K562 (cell line): ENCODE measurements around the gene PIK3C2G. TPM values are rescaled to one million over a fixed set of nuclear protein-coding genes. Genes with fewer than 3 reads are reported as not detected.
A peak's percentile ranks its signal among the peaks of the same experiment; 100 is the strongest.

Experiments used
- ATAC-seq: fragments of 200-7000 bp; cut with Tn5 transposase; 3 replicates; pipeline ENCODE4 v1.9.1; 2020; ENCODE audit warnings: moderate library complexity
- BruUV-seq: library from RNA; stranded (reverse); fragments of 400-500 nt; replicated peaks from 2 replicates; lab custom pipeline; 2021; lab: Mats Ljungman, UMichigan
- CTCF ChIA-PET: fragments of 300-600 bp; formaldehyde crosslinking; extraction: SDS; loops from one replicate; lab custom pipeline; 2021; ENCODE audit warnings: low intra/inter-chr PET ratio; lab: Yijun Ruan, JAX
- POLR2A ChIA-PET: fragments of 300-600, 350-650 bp; sonication (Branson Sonifier 250); formaldehyde crosslinking; extraction: SDS; loops from one replicate; lab custom pipeline; 2021; ENCODE audit warnings: antibody characterized with exemption, inconsistent platforms; lab: Yijun Ruan, JAX
- DNase-seq, 4 experiments: peaks; one replicate each; pipeline versions ENCODE4 v3.0.0 to v3.0.0-alpha.2; 2011 to 2018; ENCODE audit warnings: low spot score in 3 of 4, mixed read lengths in 3 of 4; ENCODE audit errors: extremely low read depth in 1 of 4
- FAIRE-seq: peaks from 2 replicates; lab custom pipeline; 2011; peaks lifted over from hg19 to GRCh38; lab: Jason Lieb, UNC
- H2AFZ ChIP-seq: 2 replicates; pipeline ENCODE4 v1.6.0; 2011; ENCODE audit warnings: low read depth, low read length, control low read depth, inconsistent platforms
- H3K27ac ChIP-seq: fragments of 200-600 bp; 3 replicates; pipeline ENCODE4 v1.8.0; 2011; ENCODE audit warnings: low read depth, mild to moderate bottlenecking, control low read depth, inconsistent platforms, low read length, moderate library complexity, mixed read lengths; ENCODE audit errors: extremely low read depth
- H3K27me3 ChIP-seq, 2 experiments: fragments of 300-600 bp in 1 of 2; 2 replicates in 1 of 2; 3 replicates in 1 of 2; pipeline versions ENCODE4 v1.6.0 to v1.8.0; 2011; ENCODE audit warnings: inconsistent platforms in 2 of 2, low read length in 2 of 2, mild to moderate bottlenecking in 1 of 2, mixed read lengths in 1 of 2, moderate library complexity in 1 of 2; ENCODE audit not compliant: control insufficient read depth in 2 of 2, insufficient read depth in 2 of 2
- H3K36me3 ChIP-seq: fragments of 300-600 bp; 3 replicates; pipeline ENCODE4 v1.8.0; 2011; ENCODE audit warnings: mild to moderate bottlenecking, low read length, inconsistent platforms; ENCODE audit not compliant: control insufficient read depth, insufficient read depth
- H3K4me1 ChIP-seq, 2 experiments: fragments of 200-600 bp in 1 of 2; replicated peaks in 1 of 2; 2 replicates in 1 of 2; 3 replicates in 1 of 2; pipeline versions ENCODE4 v1.5.1 to v1.8.0; 2011; ENCODE audit warnings: inconsistent platforms in 2 of 2, low read length in 2 of 2, mild to moderate bottlenecking in 1 of 2, mixed read lengths in 1 of 2, moderate library complexity in 1 of 2; ENCODE audit not compliant: control insufficient read depth in 2 of 2, insufficient read depth in 2 of 2
- H3K4me2 ChIP-seq: 2 replicates; pipeline ENCODE4 v1.6.1; 2011; ENCODE audit warnings: low read length, control low read depth, inconsistent platforms, mixed read lengths; ENCODE audit not compliant: insufficient read depth
- H3K4me3 ChIP-seq: fragments of 200-600 bp; sonication (generic), shearing (Covaris generic); 2 replicates; pipeline ENCODE4 v1.5.1; 2016; ENCODE audit warnings: control low read depth, inconsistent platforms
- H3K79me2 ChIP-seq: fragments of 200-600 bp; 3 replicates; pipeline ENCODE4 v1.8.0; 2011; ENCODE audit warnings: low read length, inconsistent platforms; ENCODE audit not compliant: control insufficient read depth, insufficient read depth
- H3K9ac ChIP-seq, 2 experiments: 2 replicates each; pipeline versions ENCODE4 v1.6.0 to v1.6.1; 2011; ENCODE audit warnings: low read depth in 2 of 2, low read length in 2 of 2, control low read depth in 1 of 2, inconsistent platforms in 1 of 2, mild to moderate bottlenecking in 1 of 2, mixed read lengths in 1 of 2; ENCODE audit not compliant: insufficient read depth in 1 of 2
- H3K9me1 ChIP-seq: one replicate; pipeline ENCODE4 v1.6.0; 2011; ENCODE audit warnings: inconsistent platforms, mild to moderate bottlenecking, low read length, moderate library complexity; ENCODE audit not compliant: control insufficient read depth, insufficient read depth
- H3K9me3 ChIP-seq: replicated peaks from 2 replicates; pipeline ENCODE4 v1.5.1; 2011; ENCODE audit warnings: low read depth, low read length, inconsistent platforms; ENCODE audit not compliant: control insufficient read depth, insufficient read depth
- H4K20me1 ChIP-seq: replicated peaks from 2 replicates; pipeline ENCODE4 v1.6.1; 2011; ENCODE audit warnings: low read length, inconsistent platforms, mixed read lengths; ENCODE audit not compliant: control insufficient read depth, insufficient read depth
- CTCF ChIP-seq, 3 experiments: IDR thresholded peaks in 2 of 3; conservative IDR thresholded peaks in 1 of 3; 2 replicates each; pipeline ENCODE4 v1.5.1; 2011 to 2012; ENCODE audit warnings: low read length in 3 of 3, mild to moderate bottlenecking in 3 of 3, control low read depth in 2 of 3, improper control_type of control experiment in 1 of 3, inconsistent platforms in 1 of 3, low read depth in 1 of 3, mixed read lengths in 1 of 3, moderate library complexity in 1 of 3; ENCODE audit not compliant: insufficient read depth in 2 of 3
- KDM5B ChIP-seq: fragments of 200-600 bp; sonication (generic); IDR thresholded peaks from 2 replicates; pipeline ENCODE4 v1.6.1; 2012; ENCODE audit warnings: low read depth, mild to moderate bottlenecking, moderate library complexity, low read length, control low read depth, inconsistent platforms; ENCODE audit not compliant: insufficient replicate concordance
- RAD21 ChIP-seq, 2 experiments: fragments of 250-450 bp in 1 of 2; fragments of 450-650 bp in 1 of 2; sonication (Bioruptor Pico) in 1 of 2; formaldehyde crosslinking in 1 of 2; IDR thresholded peaks in 1 of 2; conservative IDR thresholded peaks in 1 of 2; 2 replicates each; pipeline versions ENCODE4 v1.4.0 to v1.8.0; 2020 to 2022; ENCODE audit warnings: mild to moderate bottlenecking in 2 of 2, moderate library complexity in 1 of 2
- REST ChIP-seq, 2 experiments: fragments of 450-650 bp; formaldehyde crosslinking in 1 of 2; IDR thresholded peaks; 2 replicates each; pipeline versions ENCODE4 v1.4.0 to v1.6.1; 2014 to 2020; ENCODE audit warnings: mild to moderate bottlenecking in 2 of 2, borderline replicate concordance in 1 of 2, low read depth in 1 of 2
- WGBS: fragments of 100-300 bp; shearing (Covaris generic); methylation state at CpG from one replicate; pipeline ENCODE4 v1.1.6; 2016; ENCODE audit warnings: low coverage, mixed read lengths; ENCODE audit not compliant: insufficient coverage; ENCODE audit errors: missing lambda C conversion rate; 5-methylcytosine and 5-hydroxymethylcytosine counted together
- in situ Hi-C: fragments of 300-500 bp; cut with MboI; formaldehyde crosslinking; loops from 4 replicates; pipeline ENCODE4 v1.15.0; 2018; ENCODE audit warnings: inconsistent platforms, mixed read lengths
- intact Hi-C: fragments of 100-400 bp; cut with micrococcal nuclease; formaldehyde crosslinking; loops from 2 replicates; pipeline ENCODE4 v1.14.2; 2022
- polyA plus RNA-seq, 8 experiments: library from polyadenylated mRNA; depleted of rRNA in 4 of 8; stranded (reverse) in 5 of 8; unstranded in 3 of 8; fragments of >200 nt; fragmentation: Nextera tagmentation in 2 of 8; fragmentation: Illumina TruSeq in 1 of 8; extraction: Ambion mirVana in 2 of 8; extraction: Trizol in 1 of 8; gene quantifications; 2 replicates each; pipeline versions ENCODE4 v1.2.1 to v1.2.3, GENCODE V29; 2011 to 2014; ENCODE audit warnings: inconsistent platforms in 1 of 8, missing spikeins in 1 of 8
- total RNA-seq, 7 experiments: library from RNA; depleted of rRNA in 6 of 7; stranded (reverse); fragments of >200 nt in 6 of 7; fragmentation: Illumina TruSeq in 2 of 7; extraction: Trizol in 2 of 7; gene quantifications; 2 replicates each; pipeline versions ENCODE4 v1.2.1 to v1.2.3, GENCODE V29; 2011 to 2021; ENCODE audit warnings: low replicate concordance in 1 of 7

PIK3C2G gene
- total and polyA plus RNA-seq, 9 of the 15 experiments (the other 6 are each of a cell fraction or from before 2014, with no cell fraction given): not detected

- Histone ChIP-seq H3K36me3 (no peaks in the 10 kb centered on the region), H3K27me3 (no peaks in the 10 kb centered on the region), H3K9ac (no peak overlapping the region), H4K20me1 (no peaks in the 10 kb centered on the region), H3K9me3 (no peaks in the 10 kb centered on the region), H3K4me2 (no peak overlapping the region), H2AFZ (no peak overlapping the region), H3K9me1 (no peaks in the 10 kb centered on the region), H3K4me3 (no peak overlapping the region), H3K4me1 (no peaks in the 10 kb centered on the region), H3K79me2 (no peaks in the 10 kb centered on the region), H3K27ac (no peak overlapping the region)
- no TSS peak for BruUV-seq
- WGBS: 13% methylated on average over 2 of the region's 3 CpGs
- CTCF ChIA-PET: no interaction called here
- ATAC-seq (peak; percentile 76), DNase-seq (peak; percentile 17 to 34 (median 22)), FAIRE-seq (peak; percentile 83)
- intact Hi-C loops: loop anchor here (2.0 kb wide), 1 partner anchor 756 kb away; no protein-coding TSS in a partner anchor
- in situ Hi-C loops: no loop called here
- TF ChIP-seq RAD21 (CRISPR knock-in tag; conservative IDR thresholded peaks at IDR 0.05 in 1 of 2, IDR thresholded peaks at IDR 0.05 in 1 of 2) (peak; percentile 19 to 46; a peak in 1 of 4 replicates), CTCF (IDR thresholded peaks at IDR 0.05 in 2 of 3, conservative IDR thresholded peaks at IDR 0.05 in 1 of 3; ENCODE audit: insufficient read depth in 2 of 3, low read depth in 1 of 3, low read length in 3 of 3) (peak; percentile 50 to 61 (median 56); a peak in 5 of 6 replicates), KDM5B (no peak), REST (IDR thresholded peaks at IDR 0.05; ENCODE audit: borderline replicate concordance) (peak; percentile 22; the same call in 1 of the 2 replicates), REST (CRISPR knock-in tag; IDR thresholded peaks at IDR 0.05; ENCODE audit: low read depth) (no peak)
- POLR2A ChIA-PET: no interaction called here
Observed at GRCh38 chr12:18430425-18431048, 169.2 kb downstream of the PIK3C2G start.
